DOHH2 (cell line): ENCODE measurements around the gene SDHA.

Source experiments
- EZH2phosphoT487 ChIP-seq: fragments of 200-600 bp; sonication (generic); IDR thresholded peaks from 2 replicates; pipeline ENCODE4 v1.6.1; 2017; ENCODE audit warnings: borderline replicate concordance, mild to moderate bottlenecking, antibody characterized with exemption, low read length, moderate library complexity, mixed read lengths
- TF ChIP-seq, protein P1 (sequence below): fragments of 200-600 bp; sonication (generic); IDR thresholded peaks from one replicate; pipeline ENCODE4 v1.5.1; 2014; ENCODE audit warnings: antibody characterized with exemption, mild to moderate bottlenecking, low read depth, low read length; ENCODE audit not compliant: poor library complexity, severe bottlenecking

DNA sequence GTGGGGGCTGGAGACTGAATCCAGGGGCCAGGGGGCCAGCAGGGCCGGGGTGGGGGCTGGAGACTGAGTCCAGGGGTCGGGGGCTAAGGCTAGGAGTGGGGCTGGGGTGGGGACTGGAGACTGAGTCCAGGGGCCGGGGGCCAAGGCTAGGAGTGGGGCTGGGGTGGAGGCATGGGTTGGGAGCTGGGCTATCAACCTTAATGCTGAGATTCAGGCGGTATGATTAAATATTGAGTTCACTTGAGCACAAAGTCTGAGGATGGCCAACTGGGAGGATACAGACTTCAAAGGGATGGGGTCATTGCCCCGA, 43.9 kb upstream of the SDHA start:
- TF ChIP-seq EZH2phosphoT487 = no peak
- TF ChIP-seq, protein P1, sequence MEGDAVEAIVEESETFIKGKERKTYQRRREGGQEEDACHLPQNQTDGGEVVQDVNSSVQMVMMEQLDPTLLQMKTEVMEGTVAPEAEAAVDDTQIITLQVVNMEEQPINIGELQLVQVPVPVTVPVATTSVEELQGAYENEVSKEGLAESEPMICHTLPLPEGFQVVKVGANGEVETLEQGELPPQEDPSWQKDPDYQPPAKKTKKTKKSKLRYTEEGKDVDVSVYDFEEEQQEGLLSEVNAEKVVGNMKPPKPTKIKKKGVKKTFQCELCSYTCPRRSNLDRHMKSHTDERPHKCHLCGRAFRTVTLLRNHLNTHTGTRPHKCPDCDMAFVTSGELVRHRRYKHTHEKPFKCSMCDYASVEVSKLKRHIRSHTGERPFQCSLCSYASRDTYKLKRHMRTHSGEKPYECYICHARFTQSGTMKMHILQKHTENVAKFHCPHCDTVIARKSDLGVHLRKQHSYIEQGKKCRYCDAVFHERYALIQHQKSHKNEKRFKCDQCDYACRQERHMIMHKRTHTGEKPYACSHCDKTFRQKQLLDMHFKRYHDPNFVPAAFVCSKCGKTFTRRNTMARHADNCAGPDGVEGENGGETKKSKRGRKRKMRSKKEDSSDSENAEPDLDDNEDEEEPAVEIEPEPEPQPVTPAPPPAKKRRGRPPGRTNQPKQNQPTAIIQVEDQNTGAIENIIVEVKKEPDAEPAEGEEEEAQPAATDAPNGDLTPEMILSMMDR = no peak
